PC-3 (cell line): ENCODE measurements around the gene EPHA2. TPM values are rescaled to one million over a fixed set of nuclear protein-coding genes. Genes with fewer than 3 reads are reported as not detected.
A peak's percentile ranks its signal among the peaks of the same experiment; 100 is the strongest.

Experiments
- ATAC-seq: fragments of 200-7000 bp; cut with Tn5 transposase; 2 replicates; pipeline ENCODE4 v1.9.1; 2020; ENCODE audit warnings: mild to moderate bottlenecking, moderate library complexity
- BruUV-seq: library from RNA; stranded (reverse); fragments of 400-500 nt; replicated peaks from 2 replicates; lab custom pipeline; 2021; lab: Mats Ljungman, UMichigan
- CTCF ChIA-PET: fragments of 300-600 bp; sonication (Branson Sonifier 250); formaldehyde crosslinking; loops from one replicate; lab custom pipeline; 2022; ENCODE audit warnings: antibody characterized with exemption; lab: Charles Lee
- POLR2A ChIA-PET: fragments of 300-600 bp; sonication (Branson Sonifier 250); formaldehyde crosslinking; loops from one replicate; lab custom pipeline; 2022; ENCODE audit warnings: antibody characterized with exemption; ENCODE audit not compliant: unreplicated experiment; lab: Charles Lee
- DNase-seq: peaks from one replicate; pipeline ENCODE4 v3.0.0-alpha.2; 2015
- H2AFZ ChIP-seq: fragments of 300-600 bp; sonication (generic); 2 replicates; pipeline ENCODE4 v1.6.0; 2016; ENCODE audit warnings: antibody characterized with exemption, low read length
- H3F3A ChIP-seq: fragments of 300-600 bp; sonication (generic); one replicate; pipeline ENCODE4 v1.6.0; 2017; ENCODE audit warnings: antibody characterized with exemption, low read length, control low read depth, mild to moderate bottlenecking; ENCODE audit not compliant: unreplicated experiment
- H3K27ac ChIP-seq: fragments of 300-600 bp; sonication (generic); 2 replicates; pipeline ENCODE4 v1.5.1; 2016; ENCODE audit warnings: mild to moderate bottlenecking, low read length
- H3K27me3 ChIP-seq: fragments of 300-600 bp; sonication (generic); 2 replicates; pipeline ENCODE4 v1.6.1; 2016; ENCODE audit warnings: low read length, mixed read lengths
- H3K36me3 ChIP-seq: fragments of 300-600 bp; sonication (generic); 2 replicates; pipeline ENCODE4 v1.6.1; 2016; ENCODE audit warnings: low read depth, mixed run types, low read length, mixed read lengths
- H3K4me1 ChIP-seq: fragments of 300-600 bp; sonication (generic); 2 replicates; pipeline ENCODE4 v1.5.1; 2016; ENCODE audit warnings: low read length; ENCODE audit not compliant: insufficient read depth
- H3K4me2 ChIP-seq: fragments of 300-600 bp; sonication (generic); 2 replicates; pipeline ENCODE4 v1.6.0; 2016; ENCODE audit warnings: low read length
- H3K4me3 ChIP-seq: fragments of 300-600 bp; sonication (generic); 2 replicates; pipeline ENCODE4 v1.5.1; 2016; ENCODE audit warnings: mild to moderate bottlenecking, low read length, mixed read lengths
- H3K79me2 ChIP-seq: fragments of 300-600 bp; sonication (generic); 2 replicates; pipeline ENCODE4 v1.6.1; 2017; ENCODE audit warnings: low read length, mixed read lengths
- H3K9ac ChIP-seq: fragments of 300-600 bp; sonication (generic); 2 replicates; pipeline ENCODE4 v1.6.0; 2016; ENCODE audit warnings: mild to moderate bottlenecking, low read length
- H3K9me2 ChIP-seq: fragments of 300-600 bp; sonication (generic); replicated peaks from 2 replicates; pipeline ENCODE4 v1.6.1; 2016; ENCODE audit warnings: mixed run types, low read length, mixed read lengths
- H3K9me3 ChIP-seq: fragments of 300-600 bp; sonication (generic); 2 replicates; pipeline ENCODE4 v1.6.1; 2016; ENCODE audit warnings: low read length, mixed read lengths
- H4K20me1 ChIP-seq: fragments of 300-600 bp; sonication (generic); 2 replicates; pipeline ENCODE4 v1.6.1; 2016; ENCODE audit warnings: low read length, mixed read lengths
- EZH2 ChIP-seq: fragments of 300-600 bp; sonication (generic); IDR thresholded peaks from one replicate; pipeline ENCODE4 v1.6.1; 2017; ENCODE audit warnings: antibody characterized with exemption, mild to moderate bottlenecking, low read length; ENCODE audit not compliant: unreplicated experiment
- EZH2phosphoT487 ChIP-seq: fragments of 300-600 bp; sonication (generic); IDR thresholded peaks from 2 replicates; pipeline ENCODE4 v1.6.1; 2018; ENCODE audit warnings: mild to moderate bottlenecking, antibody characterized with exemption, low read length, borderline replicate concordance
- intact Hi-C: fragments of 100-400 bp; cut with micrococcal nuclease; formaldehyde crosslinking; loops from 2 replicates; pipeline ENCODE4 v1.9.0; 2023
- total RNA-seq: library from RNA; depleted of rRNA; stranded (reverse); fragments of >200 nt; gene quantifications from 2 replicates; pipeline ENCODE4 v1.2.3, GENCODE V29; 2014
- TF ChIP-seq, protein P1 (sequence below): fragments of 300-600 bp; sonication (generic); conservative IDR thresholded peaks from 2 replicates; pipeline ENCODE4 v1.5.1; 2017; ENCODE audit warnings: antibody characterized with exemption, low read depth, mild to moderate bottlenecking, low read length

Gene EPHA2
- total RNA-seq, 1 experiment from 2014 or later, result 459 TPM

DNA sequence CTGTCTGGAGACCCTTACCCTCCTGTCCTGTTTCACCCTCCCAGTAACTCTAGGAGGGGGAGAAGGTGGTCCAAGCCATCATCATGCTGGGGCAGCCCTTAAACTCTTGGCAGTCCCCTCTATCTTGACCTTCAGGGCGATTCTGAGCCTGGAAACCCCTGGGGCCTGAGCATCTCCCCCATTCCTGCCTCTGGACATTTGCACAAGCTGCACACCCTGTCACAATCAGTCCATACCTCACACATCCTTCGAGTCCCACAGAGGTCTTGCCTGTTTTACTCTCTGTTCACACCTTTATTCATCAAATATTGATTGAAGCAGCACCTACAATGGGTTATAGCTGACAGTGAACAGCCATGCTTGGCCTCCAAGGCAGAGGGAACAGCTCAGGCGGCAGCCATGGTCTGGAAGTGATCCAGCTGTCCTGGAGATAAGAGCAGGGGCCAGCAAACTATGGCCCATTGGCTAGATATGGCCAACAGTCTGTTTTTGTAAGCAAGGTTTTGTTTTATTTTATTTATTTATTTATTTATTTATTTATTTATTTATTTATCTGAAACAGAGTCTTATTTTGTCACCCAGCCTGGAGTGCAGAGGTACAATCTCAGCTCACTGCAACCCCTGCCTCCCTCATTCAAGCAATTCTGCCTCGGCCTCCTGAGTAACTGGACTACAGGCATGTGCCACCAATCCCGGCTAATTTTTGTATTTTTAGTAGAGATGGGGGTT is 75.3 kb downstream of the EPHA2 start:
- CTCF ChIA-PET, result interaction anchor here (0.8 kb wide), 1 partner anchor 37 kb away, joined by 3 read pairs; no protein-coding TSS in a partner anchor
- H3K4me3 ChIP-seq, result no peak overlapping the region
- H4K20me1 ChIP-seq, result no peaks in the 10 kb centered on the region
- H3K9ac ChIP-seq, result no peak overlapping the region
- peaks cover 29% of the 10 kb centered on the region for H3K4me1 ChIP-seq
- H3K27me3 ChIP-seq, result no peaks in the 10 kb centered on the region
- H3K79me2 ChIP-seq, result peaks cover 4% of the 10 kb centered on the region; the same call in 1 of the 2 replicates
- no peaks in the 10 kb centered on the region for H3K9me2 ChIP-seq
- no peaks in the 10 kb centered on the region for H3K36me3 ChIP-seq
- no peak for DNase-seq
- POLR2A ChIA-PET, result no interaction called here
- H3K4me2 ChIP-seq, result no peak overlapping the region
- ATAC-seq, result no peak
- no peak overlapping the region for H2AFZ ChIP-seq
- intact Hi-C loops, result no loop called here
- H3K27ac ChIP-seq, result no peak overlapping the region
- peaks cover 2% of the 10 kb centered on the region for H3F3A ChIP-seq
- TF ChIP-seq, protein P1, sequence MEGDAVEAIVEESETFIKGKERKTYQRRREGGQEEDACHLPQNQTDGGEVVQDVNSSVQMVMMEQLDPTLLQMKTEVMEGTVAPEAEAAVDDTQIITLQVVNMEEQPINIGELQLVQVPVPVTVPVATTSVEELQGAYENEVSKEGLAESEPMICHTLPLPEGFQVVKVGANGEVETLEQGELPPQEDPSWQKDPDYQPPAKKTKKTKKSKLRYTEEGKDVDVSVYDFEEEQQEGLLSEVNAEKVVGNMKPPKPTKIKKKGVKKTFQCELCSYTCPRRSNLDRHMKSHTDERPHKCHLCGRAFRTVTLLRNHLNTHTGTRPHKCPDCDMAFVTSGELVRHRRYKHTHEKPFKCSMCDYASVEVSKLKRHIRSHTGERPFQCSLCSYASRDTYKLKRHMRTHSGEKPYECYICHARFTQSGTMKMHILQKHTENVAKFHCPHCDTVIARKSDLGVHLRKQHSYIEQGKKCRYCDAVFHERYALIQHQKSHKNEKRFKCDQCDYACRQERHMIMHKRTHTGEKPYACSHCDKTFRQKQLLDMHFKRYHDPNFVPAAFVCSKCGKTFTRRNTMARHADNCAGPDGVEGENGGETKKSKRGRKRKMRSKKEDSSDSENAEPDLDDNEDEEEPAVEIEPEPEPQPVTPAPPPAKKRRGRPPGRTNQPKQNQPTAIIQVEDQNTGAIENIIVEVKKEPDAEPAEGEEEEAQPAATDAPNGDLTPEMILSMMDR, result no peak
- TF ChIP-seq EZH2 (no peak), EZH2phosphoT487 (no peak)
- no TSS peak for BruUV-seq
- no peaks in the 10 kb centered on the region for H3K9me3 ChIP-seq

- peak overlapping the region; percentile 8 for H3K27ac ChIP-seq
- POLR2A ChIA-PET, result no interaction called here
Measured at GRCh38 chr1:16078925-16079656, 76.8 kb downstream of the EPHA2 start.

More at GRCh38 chr1:16078925-16079656, 76.8 kb downstream of the EPHA2 start:
- H3K9me2 ChIP-seq, result no peaks in the 10 kb centered on the region
- CTCF ChIA-PET, result interaction anchor here (0.6 to 2.2 kb wide), 12 partner anchors 33 to 284 kb away, joined by 3 to 8 read pairs (median 4); no protein-coding TSS in a partner anchor
- H3K9me3 ChIP-seq, result no peaks in the 10 kb centered on the region
- peak overlapping the region; percentile 54 for H2AFZ ChIP-seq
- H3F3A ChIP-seq, result peaks cover 4% of the 10 kb centered on the region
- H3K4me3 ChIP-seq, result no peak overlapping the region
- H3K9ac ChIP-seq, result peak overlapping the region; percentile 4; the same call in 1 of the 2 replicates
- peak overlapping the region; percentile 45 for H3K4me2 ChIP-seq
- H4K20me1 ChIP-seq, result no peaks in the 10 kb centered on the region
- DNase-seq (peak; percentile 80), ATAC-seq (peak; percentile 55)
- intact Hi-C loops, result loop anchor here (1.0 to 5.0 kb wide), 5 partner anchors 68 to 283 kb away; partner anchors contain the start of gene CPLANE2
- TF ChIP-seq EZH2phosphoT487, result no peak
- TF ChIP-seq, protein P1, result peak; percentile 92
- BruUV-seq, result no TSS peak
- H3K79me2 ChIP-seq, result peaks cover 4% of the 10 kb centered on the region; the same call in 1 of the 2 replicates
- peaks cover 35% of the 10 kb centered on the region for H3K4me1 ChIP-seq
- no peaks in the 10 kb centered on the region for H3K27me3 ChIP-seq
- no peaks in the 10 kb centered on the region for H3K36me3 ChIP-seq
